ENCODE results near the gene DOCK10.

Gene DOCK10

DNA sequence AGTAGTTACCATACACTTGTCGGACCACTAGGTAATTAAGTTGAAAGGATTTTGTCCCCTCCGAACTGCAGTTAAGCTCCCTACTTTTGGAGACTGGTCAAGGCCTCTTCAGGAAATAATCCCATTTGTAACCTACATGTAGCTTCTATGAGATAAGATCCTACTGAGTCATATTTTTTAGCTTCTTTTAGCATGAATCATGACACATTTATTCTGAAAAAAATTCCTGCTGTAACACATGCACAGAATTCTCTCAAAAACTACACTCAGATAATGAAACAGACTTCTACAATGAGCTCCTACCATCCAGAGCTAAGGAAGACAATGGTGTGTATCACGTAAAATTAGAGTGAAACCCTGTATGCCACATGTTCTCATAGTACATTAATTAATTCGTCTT lies 225.5 kb downstream of the DOCK10 start:
- no peak for DNase-seq

DNA sequence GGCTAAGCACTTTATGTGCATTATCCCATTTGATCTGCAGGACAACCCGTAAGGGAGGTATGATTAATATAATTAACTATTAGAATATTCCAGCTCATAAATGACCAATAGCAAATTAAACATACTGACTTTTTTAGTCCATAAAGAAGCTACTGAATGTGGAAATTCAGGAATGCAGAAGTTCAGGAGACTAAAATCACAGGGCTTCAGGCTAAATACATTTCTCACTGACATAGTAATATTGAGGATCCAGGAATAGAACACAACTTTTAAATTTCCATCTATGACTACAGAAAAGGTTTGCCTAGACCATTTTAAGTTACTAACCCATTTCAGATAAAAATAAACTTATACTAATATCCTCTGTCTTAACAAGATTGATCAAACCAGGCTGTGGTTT lies 228.7 kb downstream of the DOCK10 start:
- no peak for DNase-seq

DNA sequence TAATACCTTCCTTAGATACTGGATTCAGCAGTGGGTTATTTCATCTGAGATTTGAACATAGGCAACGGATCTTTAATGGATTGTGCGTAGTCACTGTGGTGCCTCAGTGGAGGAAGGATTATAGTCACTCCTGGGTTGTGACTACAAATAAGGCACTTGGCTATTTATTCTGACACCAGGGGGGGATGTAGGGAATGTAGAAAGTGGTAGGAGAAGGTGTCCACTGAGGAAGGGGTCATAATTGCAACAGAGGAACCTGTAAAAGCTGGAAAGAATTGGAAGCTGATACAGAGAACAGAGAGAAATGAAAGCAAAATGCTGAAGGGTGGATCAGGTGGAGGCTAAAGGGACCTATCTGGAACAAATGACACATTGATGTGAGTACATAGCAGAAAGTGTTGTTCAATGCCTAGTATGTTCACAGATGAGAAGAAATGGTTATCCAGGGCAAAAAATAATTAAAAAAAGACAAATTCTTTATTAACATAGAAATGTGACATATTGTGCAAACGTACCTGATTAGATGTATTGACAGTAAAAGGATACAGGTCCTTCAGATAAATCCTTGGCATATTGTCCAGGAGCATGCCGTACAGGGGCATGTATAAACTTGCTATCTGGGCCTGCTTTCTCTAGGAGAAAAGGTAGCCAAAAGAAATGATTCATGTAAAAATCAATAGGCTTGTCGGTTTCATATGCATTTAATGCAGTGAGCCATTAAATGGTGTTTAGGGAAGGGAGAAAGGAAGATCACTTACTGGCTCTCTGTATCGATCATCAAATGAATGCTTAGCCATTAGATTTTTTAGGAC lies 234.9 kb downstream of the DOCK10 start:
- no peak for DNase-seq

DNA sequence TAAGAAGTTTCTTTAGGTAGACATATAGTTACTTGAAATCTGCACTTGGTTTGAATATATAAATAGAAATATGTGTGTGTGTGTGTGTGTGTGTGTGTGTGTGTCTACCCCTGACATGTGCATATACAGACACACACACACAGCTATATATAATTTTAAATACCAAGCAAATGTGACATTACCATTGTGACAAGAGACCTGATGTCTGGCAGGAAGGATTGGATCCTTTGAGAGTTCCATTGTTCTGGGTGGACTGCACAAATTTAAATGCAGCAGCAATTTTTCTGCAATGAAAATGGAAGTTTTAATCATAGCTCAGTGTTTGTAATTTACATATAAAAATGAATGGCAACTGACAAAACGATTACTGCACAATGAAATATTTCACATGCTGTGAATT lies 238.3 kb downstream of the DOCK10 start:
- DNase-seq, result no peak

DNA sequence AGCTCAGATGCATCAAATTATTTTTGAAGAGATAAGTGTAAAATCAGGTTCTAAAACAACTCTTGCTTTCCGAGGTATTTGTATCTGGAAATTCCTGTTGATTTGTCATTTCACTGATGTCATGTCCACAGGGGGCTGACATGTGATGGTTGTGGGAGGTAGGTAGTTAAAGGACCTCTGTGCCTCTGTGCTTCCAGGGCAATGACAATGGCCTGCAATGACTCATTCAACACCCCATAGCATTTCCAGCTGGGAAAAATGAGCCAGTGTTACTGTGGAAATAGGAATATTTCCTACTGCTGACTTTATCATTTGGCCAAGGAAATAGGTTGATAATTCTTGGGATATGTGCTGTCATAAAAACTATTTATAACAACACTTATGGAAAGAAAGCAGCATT lies 239.9 kb downstream of the DOCK10 start:
- DNase-seq, result no peak

DNA sequence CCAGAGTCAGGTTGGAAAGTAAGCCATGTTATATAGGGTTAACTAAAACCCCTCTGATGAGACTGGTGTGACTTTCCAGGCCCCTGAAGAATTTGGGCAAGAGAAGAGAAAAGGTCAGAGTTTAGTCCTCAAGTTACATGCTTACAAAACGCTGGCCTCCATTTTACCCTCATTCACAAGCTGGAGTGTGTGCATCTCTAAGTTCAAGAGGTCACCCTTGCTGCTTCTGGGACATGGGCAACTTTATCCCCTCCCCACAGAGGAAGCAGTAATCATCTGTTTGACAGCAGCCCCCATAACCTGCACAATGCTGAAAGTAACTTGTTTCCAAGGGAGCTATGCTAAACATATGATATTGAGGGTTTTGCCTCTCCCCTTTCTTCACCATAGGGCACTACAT lies 240.9 kb downstream of the DOCK10 start:
- DNase-seq, result no peak

DNA sequence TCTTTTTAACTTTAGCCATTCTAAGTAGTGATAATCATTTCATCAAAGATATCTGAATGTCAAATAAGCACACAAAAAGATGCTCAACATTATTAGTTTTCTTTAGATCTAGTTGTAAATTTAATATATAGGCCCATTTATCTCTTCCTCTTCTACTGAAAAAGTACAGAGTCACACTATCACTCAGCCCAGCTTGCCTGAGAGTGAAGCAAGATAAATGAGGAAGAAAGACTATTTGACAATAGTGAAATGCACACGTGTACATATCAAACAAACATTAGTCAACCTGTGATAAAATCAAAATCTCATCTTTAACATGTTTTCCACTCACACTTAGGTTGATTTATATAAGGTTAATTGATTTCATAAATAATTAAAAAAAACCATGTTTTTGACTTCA lies 242.6 kb downstream of the DOCK10 start:
- no peak for DNase-seq

DNA sequence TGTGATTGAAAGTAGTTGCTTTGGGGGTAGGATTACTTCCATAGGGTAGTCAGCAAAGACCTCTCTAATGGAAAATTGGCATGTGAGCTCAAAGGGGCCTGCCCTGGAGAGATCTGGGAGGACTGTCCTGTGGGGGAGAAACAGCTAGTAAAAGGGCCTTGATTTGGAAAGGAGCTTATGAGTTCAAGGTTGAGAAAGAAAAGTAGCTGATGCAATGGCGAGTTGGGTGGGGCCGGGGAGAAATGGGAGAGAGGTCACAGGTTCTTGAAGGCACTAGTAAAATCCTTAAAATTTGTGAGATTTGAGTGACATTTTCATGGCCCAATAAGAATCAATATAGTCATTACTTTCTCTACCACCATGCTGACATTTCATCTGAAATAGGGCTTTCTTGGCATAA lies 244.1 kb downstream of the DOCK10 start:
- no peak for DNase-seq

DNA sequence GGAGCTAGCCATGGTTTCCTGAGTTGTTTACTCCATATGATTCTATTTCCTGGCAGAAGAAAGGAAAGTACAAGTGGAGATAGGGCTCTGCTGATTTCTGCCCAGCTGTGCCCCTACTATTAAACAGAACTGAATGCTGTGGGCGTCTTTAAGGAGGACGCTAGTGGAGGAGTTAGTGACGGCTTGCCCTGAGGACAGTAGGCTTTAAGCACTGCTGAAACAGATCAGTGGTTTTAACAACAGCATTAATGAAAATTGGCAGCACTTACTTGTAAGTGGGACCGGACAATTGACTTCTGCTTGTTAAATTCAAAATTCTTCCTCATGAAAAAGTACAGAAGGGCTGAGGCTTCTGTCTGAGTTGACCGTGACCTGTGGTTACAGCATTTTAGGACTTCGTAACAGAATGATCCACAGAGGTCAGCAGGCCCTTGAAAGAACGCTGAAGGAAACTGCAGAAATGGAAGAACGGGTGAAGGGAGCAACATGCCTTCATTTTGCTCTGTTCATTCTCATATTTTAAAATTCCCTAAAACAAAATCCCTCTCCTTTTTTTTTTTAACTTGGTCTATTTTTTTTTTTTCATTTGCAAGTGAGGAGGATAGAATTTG lies 245.5 kb downstream of the DOCK10 start:
- no peak for DNase-seq

DNA sequence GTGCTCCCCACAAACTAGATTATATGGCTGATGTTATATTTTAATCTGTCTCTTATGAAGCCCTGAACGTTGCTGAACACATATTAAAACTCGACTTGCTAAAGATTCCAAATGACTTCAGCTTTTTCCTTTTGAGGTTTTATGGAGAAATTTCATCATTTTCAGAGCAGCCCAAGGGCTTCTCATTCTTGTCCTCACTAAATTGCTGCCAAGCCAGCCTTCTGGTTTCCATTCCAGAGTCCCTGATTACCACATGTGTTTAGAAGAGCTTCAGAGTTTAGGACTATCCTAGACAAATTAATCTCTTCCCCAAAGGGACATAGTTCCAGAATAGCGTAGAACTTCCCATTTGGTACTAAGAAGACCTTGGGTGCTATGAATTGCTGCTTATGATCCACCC lies 248.3 kb downstream of the DOCK10 start:
- no peak for DNase-seq

DNA sequence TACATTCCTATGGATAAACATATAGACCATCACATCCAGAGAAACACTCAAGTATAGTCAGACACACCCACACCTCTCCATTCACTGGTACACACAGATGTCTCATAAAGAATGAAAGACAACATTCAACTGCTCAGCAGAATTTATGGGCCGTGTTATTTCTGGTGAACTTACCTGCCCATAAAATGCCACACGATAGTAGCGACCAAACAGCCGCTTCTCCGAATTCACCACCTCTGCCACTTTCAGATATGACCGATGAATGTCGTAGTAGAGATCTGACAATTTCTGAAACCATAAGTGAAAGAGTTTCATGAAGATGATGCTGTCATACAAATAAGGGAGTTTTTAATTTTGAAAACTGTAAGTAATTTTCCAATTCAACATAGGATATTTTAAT lies 255.4 kb downstream of the DOCK10 start:
- no peak for DNase-seq

DNA sequence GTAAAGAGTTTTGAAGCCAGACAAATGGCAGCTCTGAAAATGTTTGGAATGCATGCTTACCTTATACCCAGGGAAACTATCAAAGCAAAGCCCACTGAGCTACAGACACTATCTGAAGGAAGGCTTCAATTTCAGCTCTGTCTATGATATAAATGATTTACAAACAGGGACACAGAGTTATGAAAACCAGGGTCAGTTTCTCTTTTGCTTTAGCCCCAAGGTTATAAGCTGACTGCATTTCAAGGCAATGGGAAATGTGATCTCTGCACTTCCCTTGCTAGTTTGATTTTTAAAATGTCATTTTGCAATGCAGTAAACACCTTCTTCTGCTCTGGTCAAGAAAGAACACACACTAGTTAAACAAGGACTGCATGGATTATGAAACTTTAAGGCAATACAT lies 260.9 kb downstream of the DOCK10 start:
- no peak for DNase-seq

DNA sequence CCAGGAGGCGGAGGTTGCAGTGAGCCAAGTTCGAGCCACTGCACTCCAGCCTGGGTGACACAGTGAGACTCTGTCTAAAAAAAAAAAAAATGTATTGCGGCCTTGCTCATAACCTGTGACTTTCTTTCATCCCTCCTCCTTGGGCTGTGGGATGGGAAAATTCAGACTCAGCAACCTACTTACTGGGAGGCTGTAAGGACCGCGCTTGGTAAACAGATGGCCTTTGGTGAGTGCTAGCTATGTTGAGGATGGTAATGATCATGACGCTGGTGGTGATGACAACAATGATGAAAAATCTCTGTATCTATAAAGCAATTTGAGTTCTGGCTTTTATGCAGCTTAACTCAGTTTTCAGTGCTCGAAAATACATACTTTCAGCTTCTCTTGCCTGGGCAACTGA lies 261.4 kb downstream of the DOCK10 start:
- no peak for DNase-seq

DNA sequence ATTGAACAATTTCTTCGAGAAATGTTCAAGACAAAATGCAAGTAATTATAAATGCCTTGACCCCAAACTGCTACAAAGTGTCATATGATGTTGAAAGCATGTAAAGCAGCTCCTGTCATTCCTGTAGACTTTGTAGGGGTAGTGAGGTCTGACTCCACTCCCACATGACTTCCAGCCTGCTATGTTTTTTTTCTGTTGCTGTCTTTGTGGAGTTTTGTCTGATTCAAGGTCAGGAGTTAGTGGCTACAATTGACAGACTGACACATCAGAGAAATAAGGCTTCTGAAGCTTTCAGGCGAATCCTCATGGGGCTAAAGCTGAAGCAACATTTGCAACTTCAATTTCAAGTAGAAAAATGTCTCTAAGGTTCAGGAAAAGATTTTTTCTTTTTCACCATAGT lies 262.2 kb downstream of the DOCK10 start:
- DNase-seq, result no peak

DNA sequence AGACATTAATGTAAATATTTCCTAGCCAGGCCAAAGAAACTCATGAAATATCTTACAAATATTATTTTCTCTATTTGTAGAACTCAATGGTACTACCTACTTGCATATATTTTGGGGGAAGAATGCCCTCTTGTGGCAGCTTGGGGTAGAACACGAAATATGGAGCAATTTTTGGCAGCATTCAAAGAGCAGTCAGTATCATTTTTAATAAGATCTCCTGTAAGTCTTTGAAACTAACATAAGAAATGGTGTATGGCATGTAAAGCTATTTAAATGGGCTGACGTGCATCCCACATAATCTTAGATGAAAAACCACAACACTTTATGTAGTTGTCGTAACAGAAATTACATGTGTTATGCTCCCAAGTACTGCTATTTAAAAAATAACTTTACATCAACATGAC lies 263.8 kb downstream of the DOCK10 start:
- peak; percentile 35 for DNase-seq

DNA sequence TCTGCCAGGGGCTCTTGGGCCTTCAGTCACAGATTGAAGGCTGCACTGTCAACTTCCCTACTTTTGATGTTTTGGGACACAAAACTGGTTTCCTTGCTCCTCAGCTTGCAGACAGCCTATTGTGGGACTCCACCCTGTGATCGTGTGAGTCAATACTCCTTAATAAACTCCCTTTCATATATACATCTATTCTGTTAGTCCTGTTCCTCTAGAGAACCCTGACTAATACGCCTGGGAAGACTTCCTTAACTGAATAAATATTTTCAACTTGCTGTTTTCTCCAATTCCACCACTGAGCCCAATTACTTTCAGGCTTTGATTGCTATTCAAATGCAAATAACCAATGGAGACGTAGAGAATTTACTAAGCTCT lies 264.7 kb downstream of the DOCK10 start:
- no peak for DNase-seq

DNA sequence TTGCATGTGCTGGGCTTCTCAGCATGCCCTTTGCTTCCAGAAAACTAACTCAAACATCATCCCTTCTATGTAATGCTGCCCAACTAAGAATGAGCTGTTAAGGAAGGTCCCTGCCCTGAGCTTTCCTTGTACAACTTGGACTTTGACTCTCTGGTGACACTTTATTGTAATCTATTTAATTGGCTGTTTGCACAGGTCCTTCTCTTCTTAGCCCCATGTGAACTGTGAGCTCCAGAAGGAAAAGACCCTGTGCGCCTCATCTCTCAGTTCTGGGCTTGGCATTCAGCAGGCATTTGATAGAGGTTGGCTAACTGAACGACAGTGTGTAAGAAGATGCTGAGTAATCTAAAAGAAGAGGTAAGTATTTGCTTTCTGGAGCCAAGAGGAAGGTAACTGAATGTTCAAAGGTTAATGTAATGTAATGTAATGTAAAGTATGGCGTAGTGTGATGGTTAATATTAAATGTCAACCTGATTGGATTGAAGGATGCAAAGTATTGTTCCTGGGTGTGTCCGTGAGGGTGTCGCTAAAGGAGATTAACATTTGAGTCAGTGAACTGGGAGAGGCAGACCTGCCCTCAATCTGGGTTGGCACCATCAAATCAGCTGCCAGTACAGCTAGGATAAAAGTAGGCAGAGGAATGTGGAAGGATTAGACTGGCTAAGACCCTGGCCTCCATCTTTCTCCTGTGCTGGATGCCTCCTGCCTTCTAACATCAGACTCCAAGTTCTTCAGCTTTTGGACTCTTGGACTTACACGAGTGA lies 265.3 kb downstream of the DOCK10 start:
- DNase-seq, result no peak

DNA sequence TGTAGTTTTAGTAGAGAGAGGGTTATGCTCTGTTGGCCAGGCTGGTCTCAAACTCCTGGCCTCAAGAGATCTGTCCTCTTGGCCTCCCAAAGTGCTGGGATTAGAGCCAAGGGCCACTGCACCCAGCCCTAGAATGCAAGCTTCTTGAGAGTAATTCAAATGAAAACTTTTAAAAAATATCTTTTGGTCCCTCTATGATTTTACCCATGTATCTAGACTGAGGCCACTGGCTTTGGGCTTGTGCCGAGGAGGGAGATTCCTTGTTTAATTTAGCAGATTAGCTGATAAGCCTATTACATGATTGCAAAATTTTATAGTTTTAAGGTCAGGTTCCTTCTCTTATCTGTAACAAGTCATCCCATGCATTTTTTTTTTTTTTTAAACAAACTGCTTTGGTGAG lies 266.6 kb downstream of the DOCK10 start:
- DNase-seq, result no peak

DNA sequence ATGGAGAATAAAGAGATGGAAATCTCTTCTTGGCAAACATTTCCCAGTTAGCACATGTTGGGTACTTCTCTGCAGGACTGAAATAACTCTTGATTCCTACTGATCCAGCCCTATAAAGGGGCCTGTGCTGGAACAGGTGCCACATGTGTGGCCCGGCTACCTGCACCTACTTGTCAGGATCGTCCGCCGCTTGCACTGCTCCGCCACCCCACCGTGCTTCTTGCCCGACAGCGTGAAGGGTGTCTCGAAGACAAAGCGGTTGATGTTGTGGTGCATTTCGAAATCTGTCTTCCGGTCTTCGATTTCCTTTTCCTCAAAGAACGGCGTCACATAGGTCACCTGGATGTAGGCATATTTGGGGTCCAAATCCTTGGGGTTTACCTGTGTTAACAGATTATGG lies 267.5 kb downstream of the DOCK10 start:
- no peak for DNase-seq

DNA sequence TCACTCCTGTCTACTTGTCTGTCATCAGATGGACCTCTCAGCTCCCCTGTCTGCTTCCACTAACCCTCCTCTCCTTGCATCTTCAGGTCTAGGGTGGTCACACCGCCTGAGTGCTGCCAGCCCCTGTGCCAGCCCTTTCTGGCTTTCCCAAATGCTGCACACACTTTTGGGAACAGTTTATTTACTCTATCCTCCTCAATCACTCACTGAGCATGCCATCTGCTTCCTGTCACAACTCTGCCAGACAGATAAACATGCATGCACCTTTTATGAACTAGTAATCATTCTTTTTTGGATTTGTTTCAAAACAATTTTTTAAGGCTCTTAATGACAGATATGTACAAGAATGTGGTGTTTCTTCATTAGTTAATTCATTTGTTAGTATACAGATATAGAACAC lies 269.8 kb downstream of the DOCK10 start:
- no peak for DNase-seq

DNA sequence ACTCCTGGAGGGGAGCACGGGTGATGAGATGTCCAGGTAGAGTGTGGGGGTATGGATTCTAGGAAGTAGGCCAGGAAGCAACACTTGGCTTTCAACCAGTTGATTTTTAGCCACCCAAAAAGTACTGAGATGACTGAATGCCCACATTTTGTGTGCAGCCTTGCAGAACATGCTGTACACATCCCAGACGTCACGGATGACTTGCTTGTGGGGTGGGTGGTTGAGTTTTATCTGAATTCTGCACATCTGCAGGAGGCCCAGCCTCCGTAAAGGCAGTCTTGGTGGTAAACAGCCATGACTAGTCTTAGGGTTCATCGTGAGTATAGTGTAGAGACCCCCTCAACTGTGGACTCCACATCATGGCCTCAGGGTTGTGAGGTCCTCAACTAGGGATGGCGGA lies 272.8 kb downstream of the DOCK10 start:
- no peak for DNase-seq

DNA sequence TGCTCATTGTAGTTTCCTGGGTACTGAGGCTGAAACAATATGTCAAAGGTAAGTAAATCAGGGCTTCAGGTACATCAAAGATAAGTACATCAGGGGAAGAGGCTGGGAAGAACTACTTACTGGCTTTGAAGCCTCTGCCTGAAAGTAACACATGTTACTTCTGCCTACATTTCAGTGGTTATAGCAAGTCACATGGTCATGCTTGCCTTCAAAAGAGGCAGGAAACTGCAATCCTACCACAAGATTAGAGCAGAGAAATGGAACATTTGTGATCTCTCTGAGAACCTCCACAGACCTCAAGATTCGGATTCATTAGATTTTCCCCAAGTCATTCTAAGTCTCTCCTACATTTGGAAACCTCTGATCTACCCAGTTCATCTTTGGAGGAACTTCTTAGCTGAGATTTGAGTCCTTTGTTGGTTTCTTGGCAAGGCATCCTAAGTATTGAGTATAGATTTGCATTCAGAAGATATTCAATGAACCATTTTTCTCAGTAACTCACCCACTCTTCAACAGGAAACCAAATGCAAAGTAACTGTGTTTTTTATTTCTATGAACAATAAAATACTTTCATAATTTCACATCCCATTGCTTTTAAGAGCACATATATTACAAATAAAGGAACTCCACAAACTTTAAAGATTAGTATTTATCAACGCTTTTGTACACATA lies 277.6 kb downstream of the DOCK10 start:
- DNase-seq, result no peak

DNA sequence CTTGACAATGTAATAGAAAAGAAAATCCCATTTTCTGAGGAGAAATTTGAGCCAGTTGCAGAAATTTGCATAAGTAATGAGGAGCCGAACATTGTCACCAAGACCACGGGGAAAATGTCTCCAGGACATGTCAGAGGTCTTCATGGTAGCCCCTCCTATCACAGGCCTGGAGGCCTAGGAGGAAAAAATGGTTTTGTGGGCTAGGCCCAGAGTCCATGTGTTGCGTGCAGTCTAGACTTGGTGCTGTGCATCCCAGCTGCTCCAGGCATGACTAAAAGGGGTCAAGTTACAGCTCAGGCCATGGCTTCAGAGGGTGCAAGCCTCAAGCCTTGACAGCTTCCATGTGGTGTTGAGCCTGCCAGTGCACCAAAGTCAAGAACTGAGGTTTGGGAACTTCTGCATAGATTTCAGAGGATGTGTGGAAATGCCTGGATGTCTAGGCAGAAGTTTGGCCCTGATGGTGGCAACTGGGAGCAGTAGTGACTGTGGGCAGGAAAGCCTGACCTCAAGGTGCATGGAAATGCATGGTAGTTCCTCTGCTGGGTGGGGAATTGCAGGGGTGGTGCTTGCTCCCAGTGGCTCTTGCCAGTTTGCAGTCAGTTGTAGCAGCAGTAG lies 284.2 kb downstream of the DOCK10 start:
- DNase-seq, result no peak
